GM21786 (cell line): ENCODE results near the gene PAQR5.
"Not testable (repeated sequence)": the region's sequence is repeated elsewhere in the genome, so short reads cannot be mapped to it uniquely, and the experiment has no call there.

Experiments used
- ATAC-seq: cut with Tn5 transposase; IDR thresholded peaks from one replicate; pipeline ENCODE4 v1.9.1; 2021; ENCODE audit not compliant: unreplicated experiment

PAQR5 gene

DNA sequence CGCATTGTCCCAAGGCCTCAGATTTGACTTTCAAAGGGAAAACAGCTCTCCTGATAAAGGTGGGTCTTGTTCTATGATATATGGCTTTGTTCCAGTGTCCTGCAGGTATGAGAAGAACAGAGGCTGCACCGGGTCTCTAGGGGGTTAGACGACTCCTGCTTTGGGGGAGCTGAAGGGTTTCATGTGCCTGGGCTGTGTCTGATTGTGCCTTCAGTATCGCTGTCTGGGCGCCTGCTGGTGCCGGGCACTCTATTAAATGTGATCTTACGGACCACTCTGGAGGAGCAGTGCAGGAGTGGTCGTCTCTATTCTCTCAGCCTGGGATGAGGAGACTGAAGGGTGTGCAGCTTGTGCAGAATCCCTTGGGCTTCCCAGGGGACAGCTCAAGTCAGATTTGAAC, 16.0 kb downstream of the PAQR5 start:
- ATAC-seq: no peak

GRCh38 chr15:69315402-69316110, 16.8 kb downstream of the PAQR5 start:
- no peak for ATAC-seq

GRCh38 chr15:69316291-69316690, 17.6 kb downstream of the PAQR5 start:
- ATAC-seq: no peak

DNA sequence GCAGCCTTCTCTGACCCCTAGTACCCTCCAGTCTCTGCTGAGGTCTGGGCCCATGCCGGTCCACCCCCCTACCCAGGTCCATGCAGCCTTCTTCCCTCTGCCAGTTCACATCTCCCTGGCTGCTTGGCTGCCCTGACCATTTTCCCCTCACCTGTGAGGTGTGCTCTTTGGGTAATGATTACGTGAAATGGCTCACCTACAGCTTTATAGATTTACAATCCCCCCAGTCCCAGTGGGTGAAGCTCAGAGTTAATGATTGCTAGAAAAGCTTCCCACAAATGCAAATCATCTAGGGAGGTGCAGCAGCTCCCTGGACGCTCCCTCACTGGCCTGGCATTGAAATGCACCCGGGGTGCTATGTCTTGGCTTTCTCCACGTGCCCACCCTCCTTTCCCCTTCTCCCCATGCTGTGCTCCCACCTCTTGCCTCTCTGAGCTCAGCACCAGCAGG, 18.7 kb downstream of the PAQR5 start:
- ATAC-seq: no peak

DNA sequence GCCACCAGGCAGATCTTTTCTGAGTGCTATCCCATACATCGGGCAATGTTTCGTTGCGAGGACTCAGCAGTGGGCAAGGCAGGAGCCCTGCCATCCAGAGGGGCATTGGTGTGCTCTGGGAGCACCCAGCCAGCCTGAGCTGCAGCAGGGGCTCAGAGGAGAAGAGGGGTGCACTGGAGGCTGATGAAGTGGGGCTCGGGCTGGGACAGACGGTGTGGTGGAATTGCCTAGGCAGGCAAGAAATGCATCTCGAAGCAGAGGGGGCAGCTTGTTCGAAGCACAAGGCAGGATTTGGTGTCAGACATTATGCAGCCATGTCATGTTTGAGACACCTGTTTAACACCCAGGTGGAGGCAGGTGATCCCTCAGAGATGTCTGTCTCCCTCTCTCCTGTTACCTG, 19.3 kb downstream of the PAQR5 start:
- no peak for ATAC-seq

- ATAC-seq: no peak
Observed at GRCh38 chr15:69319384-69320375, 21.0 kb downstream of the PAQR5 start.

GRCh38 chr15:69320977-69321554, 22.4 kb downstream of the PAQR5 start:
- no peak for ATAC-seq

DNA sequence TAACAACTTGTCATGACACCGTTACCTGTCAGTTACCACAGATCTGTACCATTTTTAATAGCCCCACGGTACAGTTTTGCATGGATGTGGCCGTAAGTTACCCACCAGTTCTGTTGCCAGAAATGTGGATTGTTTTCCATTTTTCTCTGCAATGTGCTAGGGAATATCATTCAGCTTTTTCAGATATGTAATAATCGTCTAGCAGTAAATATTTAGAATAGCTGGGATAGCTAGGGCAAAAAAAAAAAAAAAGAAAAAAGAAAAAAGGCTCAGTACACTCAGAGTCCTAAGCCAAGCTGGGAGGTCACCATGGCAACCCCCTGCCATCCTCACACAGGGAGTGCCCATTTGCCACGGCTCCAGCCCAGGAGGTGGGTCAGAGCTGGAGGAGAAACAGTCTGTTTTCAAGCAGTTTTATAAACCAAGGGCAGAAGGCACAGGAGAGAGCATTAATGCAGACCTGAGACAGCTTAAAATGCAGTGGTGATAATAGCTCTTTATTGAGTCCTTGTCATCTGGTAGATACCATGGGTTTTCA, 25.2 kb downstream of the PAQR5 start:
- no peak for ATAC-seq

- ATAC-seq: no peak
Observed at GRCh38 chr15:69324565-69324964, 25.9 kb downstream of the PAQR5 start.

- no peak for ATAC-seq
Observed at GRCh38 chr15:69325456-69325971, 26.8 kb downstream of the PAQR5 start.

- no peak for ATAC-seq
Observed at GRCh38 chr15:69328080-69328479, 29.4 kb downstream of the PAQR5 start.

GRCh38 chr15:69328739-69329138, 30.0 kb downstream of the PAQR5 start:
- no peak for ATAC-seq

DNA sequence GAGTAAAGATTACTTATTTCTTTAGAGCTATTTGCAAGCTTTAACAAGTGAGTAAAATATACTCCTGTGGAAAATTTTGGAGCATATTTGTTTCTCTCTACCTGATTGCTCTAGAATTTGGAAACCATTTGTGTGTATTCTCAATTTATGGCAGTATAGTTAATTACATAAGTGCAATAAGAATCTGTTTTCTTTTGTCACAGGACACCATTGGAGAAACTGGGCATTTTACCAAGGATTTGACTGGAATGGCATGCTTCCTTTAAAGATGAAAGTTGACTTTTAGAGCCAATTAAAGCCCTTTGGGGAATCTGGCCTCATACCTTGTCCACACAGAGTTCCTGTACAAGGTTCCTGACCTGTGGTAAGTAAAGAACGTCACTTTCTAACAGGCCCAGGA, 38.4 kb downstream of the PAQR5 start:
- ATAC-seq: no peak

GRCh38 chr15:69338535-69339213, 40.0 kb downstream of the PAQR5 start:
- no peak for ATAC-seq

DNA sequence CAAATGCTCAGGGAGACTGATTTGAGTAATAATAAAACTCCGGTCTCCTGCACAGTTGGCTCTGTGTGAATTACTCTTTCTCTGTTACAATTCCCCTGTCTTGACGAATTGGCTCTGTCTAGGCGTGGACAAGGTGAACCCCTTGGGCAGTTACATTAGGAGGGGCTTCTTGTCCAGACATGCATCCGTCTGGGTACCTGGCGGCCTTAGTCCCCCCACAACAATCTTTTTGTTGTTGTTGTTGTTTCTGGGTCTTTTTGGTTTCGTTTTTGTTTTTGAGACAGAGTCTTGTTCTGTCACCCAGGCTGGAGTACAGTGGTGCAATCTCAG, 40.5 kb downstream of the PAQR5 start:
- not testable (repeated sequence) for ATAC-seq

DNA sequence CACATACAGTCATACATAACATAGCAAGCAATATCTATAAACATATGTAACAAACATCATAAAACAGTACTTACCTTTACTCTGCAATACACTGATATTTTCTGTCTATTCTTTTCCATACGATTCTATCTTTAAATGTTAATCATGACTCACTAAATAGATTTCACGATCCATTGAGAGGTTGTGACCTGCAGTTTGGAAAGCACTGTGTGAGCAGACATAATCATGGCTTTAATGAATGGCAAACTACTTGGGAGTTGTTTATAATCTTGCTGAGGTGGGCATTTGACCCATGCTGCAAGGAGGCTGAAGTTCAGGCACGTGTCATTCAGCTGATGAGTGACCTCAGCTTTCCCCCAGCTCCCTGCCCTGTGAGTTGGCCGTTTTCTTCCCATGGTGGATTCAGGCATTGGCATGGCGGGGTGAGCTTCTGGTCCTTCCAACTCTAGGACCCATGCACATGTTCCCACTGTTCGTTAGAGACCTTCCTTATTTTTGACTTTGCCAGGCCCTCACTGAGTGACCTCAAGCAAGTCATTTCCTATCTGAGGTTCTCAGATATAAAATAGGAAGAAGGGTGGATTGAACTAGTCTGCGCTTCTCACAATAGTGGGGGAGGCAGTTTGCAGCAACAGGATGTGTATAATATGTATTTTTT, 41.7 kb downstream of the PAQR5 start:
- ATAC-seq: no peak

DNA sequence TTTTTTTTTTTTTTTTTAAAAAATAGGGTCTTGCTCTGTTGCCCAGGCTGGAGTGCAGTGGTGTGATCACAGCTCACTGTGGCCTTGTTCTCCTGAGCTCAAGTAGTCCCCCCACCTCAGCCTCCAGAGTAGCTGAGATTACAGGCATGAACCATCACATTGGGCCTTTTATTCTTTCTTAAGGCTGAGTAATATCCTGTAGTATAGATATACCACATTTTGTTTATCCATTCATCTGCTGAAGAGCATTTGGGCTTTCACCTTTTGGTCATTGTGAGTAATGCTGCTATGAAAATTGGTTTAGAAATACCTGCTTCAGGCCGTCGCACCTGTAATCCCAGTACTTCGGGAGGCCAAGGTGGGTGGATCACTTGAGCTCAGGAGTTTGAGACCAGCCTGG, 42.6 kb downstream of the PAQR5 start:
- no peak for ATAC-seq

DNA sequence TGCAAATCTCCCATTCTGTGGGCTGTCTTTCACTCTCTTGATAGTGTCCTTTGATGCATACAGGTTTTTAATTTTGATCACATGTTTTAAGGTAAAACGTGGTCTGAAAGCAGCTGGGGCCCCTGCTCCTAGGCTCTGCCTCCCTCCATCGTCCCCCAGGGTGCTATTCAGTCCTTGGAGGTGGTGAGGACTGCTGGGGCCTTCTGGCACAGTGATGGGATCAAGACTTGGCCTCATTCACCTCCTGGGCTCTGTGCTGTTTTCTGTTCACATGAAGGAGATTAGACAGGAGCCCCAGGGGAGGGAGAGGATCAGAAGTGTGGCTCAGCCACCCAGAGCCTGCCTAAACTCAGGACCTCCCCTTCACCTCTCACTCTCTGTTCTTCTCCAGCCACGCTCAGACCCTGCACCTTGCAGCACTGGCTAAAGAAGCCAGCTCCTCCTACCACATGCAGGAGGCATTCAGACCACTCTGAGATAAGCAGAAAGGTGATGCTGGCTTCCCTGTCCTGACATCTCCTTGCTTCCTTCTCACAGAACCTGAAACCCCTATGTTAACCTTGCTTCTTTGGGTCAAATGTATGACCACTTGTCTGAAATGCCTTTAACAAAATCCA, 43.9 kb downstream of the PAQR5 start:
- no peak for ATAC-seq

- ATAC-seq: no peak
Observed at GRCh38 chr15:69343133-69343532, 44.4 kb downstream of the PAQR5 start.

DNA sequence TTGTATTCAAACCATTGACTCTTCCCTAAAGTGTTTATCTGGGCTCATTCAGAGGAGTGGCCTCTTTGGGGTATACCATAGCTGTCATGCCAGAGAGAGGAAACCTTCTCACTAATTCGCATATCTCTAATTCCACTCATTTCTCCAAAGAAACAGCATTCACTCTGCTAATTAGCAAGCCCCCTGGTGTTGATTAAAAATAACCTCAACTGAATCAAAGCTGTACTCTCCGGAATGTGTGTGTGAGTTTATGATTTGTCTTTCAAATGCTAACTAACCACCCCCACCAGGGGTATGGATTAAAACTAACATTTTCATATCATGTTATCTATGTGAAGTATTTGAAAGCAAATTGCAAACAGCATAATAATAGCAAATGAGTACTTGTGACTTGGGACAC, 45.5 kb downstream of the PAQR5 start:
- ATAC-seq: no peak
